Activated effector memory CD4-positive, alpha-beta T cell treated with anti-CD3 and anti-CD28 coated beads, Interleukin-2, amount 50 U/mL, for 16 hours (primary cell): ENCODE results near the gene SPAG16.

ENCODE experiments used
- DNase-seq: peaks from one replicate; pipeline ENCODE4 v3.0.0-alpha.2; 2020

The SPAG16 gene

DNA sequence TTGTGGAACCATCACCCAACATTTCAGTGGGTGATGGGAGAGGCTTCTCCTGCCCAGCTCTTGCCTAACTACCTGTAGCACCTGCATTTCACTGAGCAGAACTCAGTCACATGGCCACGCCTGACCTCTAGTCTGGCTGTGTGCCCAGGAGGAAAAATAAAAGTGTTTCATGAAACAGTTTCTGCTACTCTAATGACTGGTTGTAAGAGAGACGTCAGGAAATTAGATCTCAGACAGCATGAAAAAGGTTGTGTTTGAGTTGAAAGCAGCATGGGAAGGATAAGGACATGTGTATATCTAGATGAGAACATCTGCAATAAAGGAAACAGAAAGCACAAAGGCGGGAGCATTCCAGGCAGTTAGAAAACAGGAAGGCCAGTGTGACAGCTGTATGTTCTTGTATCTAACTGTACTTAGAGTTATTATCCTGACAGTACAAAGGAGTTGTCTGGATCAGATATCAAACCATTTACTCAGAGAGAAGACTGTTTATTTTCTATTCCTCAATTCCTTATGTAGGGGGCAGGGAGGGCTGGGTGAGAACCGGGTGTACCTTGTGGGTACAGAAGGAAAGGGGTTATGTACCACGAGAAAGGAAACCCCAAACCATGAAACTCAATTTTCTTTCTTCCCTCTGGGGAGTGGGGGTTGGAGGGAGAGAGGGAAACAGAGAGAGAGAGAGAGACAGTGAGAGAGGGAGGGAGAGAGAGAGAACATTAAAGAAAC, 819.2 kb downstream of the SPAG16 start:
- DNase-seq: no peak

DNA sequence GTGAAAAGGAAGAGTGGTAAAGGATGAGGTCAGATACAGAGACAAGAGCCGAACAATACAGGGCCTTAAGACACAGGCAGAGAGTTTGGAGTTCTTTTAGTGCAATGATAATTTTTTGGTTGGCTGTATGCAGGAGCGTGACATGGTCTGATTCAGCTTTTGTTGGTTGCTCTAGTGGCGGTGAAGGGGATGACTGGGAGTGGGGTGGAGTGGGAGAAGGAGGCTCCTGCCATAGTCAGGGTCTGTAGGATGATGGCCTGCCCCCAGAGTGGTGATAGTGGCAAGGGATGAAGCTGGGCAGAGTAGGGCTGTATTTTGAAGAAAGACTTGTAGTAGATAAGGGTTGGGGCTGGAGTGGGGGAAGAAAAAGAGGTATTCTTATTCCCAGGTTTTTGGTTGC, 820.0 kb downstream of the SPAG16 start:
- no peak for DNase-seq

DNA sequence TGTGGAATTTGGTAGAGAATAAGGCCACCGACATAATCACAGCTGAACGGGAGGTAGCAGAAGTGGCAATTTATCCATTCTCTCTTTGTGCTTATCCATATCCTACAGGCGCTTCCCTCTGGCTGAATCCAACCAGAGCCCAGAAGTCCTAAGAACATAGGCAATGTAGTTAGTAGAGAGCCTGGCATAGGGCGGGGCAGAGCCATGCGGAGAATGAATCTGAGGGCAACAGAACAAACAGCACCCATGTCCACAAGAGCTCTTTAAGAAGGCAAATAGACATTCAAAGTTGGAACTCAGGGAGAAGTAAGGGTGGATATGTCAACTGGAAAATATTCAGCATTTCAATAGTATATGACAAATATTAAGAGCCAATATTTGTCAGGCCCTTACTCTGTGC, 820.7 kb downstream of the SPAG16 start:
- no peak for DNase-seq

DNA sequence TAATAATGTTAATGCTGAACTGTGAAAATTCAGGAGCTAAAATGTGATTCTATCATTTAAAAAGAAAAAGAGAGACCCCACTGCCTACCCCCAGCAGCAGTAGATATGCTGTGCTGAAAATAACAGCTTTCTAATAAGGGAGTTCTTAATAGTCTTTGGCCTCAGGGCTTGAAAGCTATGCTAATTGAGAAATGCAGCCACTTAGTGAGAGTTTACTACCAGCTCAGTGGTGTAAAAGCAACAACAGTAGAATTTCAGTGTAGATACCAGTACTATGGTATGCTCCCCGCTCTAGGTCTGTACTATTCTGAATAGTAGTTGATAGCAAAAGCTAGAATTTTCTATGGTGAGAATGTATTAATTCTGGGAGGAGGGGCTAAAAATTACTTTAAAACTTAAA, 823.5 kb downstream of the SPAG16 start:
- no peak for DNase-seq

GRCh38 chr2:214108598-214108997, 824.3 kb downstream of the SPAG16 start:
- no peak for DNase-seq

DNA sequence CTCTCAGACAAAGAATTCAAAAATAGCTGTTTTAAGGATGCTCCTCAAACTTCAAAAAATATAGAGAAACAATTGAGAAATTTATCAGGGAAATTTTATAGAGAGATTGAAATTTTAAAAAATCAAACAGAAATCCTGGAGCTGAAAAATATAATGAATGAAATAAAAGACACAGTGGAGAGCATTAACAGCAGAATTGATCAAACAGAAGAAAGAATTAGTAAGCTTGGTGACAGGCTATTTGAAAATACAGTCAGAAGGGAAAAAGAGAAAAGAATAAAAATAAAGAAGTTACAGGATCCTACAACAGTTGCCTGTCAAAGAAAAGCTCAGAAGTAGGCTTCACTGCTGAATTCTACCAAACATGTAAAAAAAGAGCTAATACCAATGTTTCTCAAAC, 832.8 kb downstream of the SPAG16 start:
- DNase-seq: no peak

GRCh38 chr2:214126135-214126534, 841.9 kb downstream of the SPAG16 start:
- DNase-seq: no peak

- no peak for DNase-seq
Observed at GRCh38 chr2:214127170-214127569, 842.9 kb downstream of the SPAG16 start.

DNA sequence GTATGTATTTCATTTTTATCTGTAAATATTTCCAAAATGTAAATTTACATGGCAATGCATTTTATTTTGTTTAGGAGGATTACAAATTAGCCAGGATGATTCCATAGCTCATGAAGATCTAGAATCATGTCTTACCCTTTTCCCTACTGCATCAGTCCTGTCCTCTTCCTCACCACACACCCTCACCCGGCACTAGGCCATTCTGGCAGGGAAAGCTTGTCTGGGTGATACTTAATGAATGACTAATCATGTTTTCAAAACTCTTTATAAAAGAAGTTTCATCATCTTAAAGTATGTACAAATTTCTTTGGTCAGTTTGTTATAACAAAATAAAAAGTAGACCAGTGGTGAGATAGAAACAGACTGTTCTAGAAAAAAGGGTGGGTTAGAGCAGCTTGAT, 843.3 kb downstream of the SPAG16 start:
- no peak for DNase-seq

DNA sequence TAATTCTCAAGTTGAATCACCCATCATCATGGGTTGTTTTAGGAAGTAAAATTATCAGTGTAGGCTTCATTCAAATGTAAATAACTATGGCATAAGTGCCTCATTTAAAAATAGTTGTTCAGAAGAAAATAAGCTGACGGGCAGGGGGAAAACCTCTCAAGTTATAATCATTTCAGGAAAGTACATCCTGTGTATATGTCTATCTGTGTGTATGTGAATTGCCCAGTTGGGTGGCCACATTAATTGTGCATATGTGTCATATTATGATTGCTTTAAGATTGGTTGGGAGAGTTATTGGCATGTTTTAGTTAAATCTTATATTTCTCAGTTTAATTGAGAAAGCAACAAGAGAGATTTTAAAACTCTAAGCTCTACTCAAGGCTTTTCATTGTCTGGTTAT, 843.8 kb downstream of the SPAG16 start:
- no peak for DNase-seq

- DNase-seq: no peak
Observed at GRCh38 chr2:214130114-214130513, 845.9 kb downstream of the SPAG16 start.

GRCh38 chr2:214135966-214136365, 851.7 kb downstream of the SPAG16 start:
- no peak for DNase-seq

DNA sequence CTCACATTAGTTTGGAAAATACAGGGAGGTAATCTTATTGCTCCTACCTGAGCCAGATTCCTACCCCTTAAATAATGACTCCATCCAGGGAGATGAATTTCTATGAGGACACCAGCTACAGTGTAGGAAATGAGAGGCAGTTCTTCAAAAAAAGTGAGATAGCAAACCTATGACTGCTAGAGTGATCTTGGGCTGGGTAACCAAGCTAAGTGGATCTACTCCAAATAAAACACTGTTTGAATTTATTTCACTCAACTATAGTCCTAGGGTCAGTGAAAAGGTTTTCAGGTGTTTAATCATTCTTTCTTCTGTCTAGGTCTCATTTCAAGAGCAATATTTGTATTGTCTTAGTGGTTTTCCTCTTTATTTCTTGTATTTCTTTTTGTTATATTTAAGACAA, 854.5 kb downstream of the SPAG16 start:
- DNase-seq: no peak

DNA sequence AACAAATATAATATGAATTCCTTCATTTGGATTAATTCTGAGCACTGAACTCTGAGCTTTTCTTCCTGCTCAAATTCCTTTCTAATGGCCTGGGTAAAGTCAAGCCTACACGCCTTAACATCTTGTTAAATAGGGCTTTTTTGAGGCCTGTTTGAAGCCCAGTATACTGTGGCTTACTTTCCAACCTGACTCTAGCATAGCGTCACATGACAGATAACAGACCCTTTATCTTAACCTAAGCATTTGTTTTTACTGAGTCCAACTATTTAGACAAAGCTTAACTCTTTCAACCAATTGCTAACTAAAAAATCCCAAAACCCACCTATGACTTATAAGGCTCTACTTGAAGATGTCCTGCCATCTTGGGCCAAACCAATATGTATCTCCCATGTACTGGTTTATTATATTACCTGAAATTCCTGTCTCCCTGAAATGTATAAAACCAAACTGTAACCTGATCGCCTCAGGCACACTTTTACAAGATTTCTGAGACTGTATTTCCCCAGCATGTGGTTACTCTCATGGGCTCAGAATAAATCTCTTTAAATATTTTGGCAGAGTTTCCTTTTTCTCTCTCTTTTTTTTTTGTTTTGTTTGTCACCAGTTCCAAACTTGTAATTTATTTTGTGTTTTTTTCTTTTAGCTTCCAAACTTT, 855.5 kb downstream of the SPAG16 start:
- DNase-seq: no peak

- DNase-seq: no peak
Observed at GRCh38 chr2:214156971-214157370, 872.7 kb downstream of the SPAG16 start.

DNA sequence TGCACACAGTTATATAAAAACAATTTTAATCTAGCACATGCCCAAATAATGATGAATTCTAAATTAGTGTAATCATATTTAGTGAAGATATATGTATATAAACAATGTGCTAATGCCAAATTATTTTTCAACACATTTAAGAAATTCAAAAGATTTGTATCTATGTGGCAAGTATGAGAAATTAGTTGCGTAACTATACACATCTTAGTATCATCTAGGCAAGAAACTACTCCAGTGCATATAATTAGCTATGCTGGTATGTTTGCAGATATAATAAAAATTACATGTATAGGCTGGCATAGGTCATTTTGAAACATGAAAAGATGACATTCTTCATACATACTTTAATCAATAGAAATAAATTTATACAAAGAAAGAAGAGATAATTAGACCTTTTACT, 874.6 kb downstream of the SPAG16 start:
- no peak for DNase-seq

- DNase-seq: no peak
Observed at GRCh38 chr2:214169281-214169680, 885.0 kb downstream of the SPAG16 start.

- no peak for DNase-seq
Observed at GRCh38 chr2:214169736-214170135, 885.5 kb downstream of the SPAG16 start.

- no peak for DNase-seq
Observed at GRCh38 chr2:214174563-214174962, 890.3 kb downstream of the SPAG16 start.

GRCh38 chr2:214180071-214180470, 895.8 kb downstream of the SPAG16 start:
- DNase-seq: no peak

GRCh38 chr2:214180686-214181085, 896.4 kb downstream of the SPAG16 start:
- DNase-seq: no peak

GRCh38 chr2:214184461-214184860, 900.2 kb downstream of the SPAG16 start:
- no peak for DNase-seq

DNA sequence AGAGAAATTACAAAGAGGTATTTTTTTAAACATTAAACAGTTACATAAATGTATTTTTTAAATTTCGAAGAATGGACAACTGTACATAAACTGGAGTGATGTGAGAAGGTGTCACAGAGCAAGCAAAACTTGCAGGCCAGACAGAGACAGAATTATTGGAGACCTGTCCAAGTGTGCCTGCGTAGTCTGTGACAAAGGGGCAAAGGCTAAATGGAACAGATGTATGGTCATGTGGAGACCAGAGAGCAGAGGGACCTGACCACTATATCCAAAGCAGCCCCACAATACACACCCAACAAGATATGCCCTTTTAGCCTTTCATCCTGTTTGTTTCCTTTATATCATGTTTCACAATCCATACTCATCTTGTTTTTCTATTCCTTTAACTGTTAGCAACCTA, 901.3 kb downstream of the SPAG16 start:
- DNase-seq: no peak

- no peak for DNase-seq
Observed at GRCh38 chr2:214192711-214193110, 908.4 kb downstream of the SPAG16 start.

DNA sequence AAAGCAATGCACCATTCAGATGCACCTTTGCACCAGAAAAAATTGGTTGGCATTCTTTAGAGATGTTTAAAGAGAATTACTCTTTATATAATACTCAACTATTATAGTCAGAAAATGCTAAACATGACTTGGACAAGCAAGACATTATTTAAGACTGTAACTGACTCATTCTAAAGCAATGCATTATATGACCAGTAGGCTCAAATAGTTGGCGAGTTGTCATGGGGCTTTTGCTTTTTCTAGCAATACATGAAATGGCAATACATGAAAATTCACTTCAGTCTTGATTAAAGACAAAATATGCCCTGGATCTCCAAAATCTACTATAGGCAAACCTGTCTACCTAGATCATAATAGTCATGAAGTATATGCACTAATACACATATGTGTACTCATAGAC, 909.7 kb downstream of the SPAG16 start:
- DNase-seq: no peak
